HepG2 (cell line): ENCODE data around the gene MTSS2. TPM values are rescaled to one million over a fixed set of nuclear protein-coding genes. Genes with fewer than 3 reads are reported as not detected.
A peak's percentile ranks its signal among the peaks of the same experiment; 100 is the strongest.

Experiments
- ARID4A ChIP-seq: sonication (generic); formaldehyde crosslinking; IDR thresholded peaks from 2 replicates; pipeline ENCODE4 v1.5.0; 2020; ENCODE audit warnings: mild to moderate bottlenecking, missing genetic modification reagents, borderline replicate concordance
- FOSL2 ChIP-seq: sonication (generic); formaldehyde crosslinking; IDR thresholded peaks from 2 replicates; pipeline ENCODE4 v1.4.0; 2020; ENCODE audit warnings: missing genetic modification reagents
- MAZ ChIP-seq, 2 experiments: sonication (generic) in 1 of 2; formaldehyde crosslinking in 1 of 2; IDR thresholded peaks; 2 replicates each; pipeline versions ENCODE4 v1.5.0 to v1.6.1; 2012 to 2020; ENCODE audit warnings: low read depth in 2 of 2, mild to moderate bottlenecking in 2 of 2, borderline replicate concordance in 1 of 2, improper control_type of control experiment in 1 of 2, low read length in 1 of 2, missing genetic modification reagents in 1 of 2, moderate library complexity in 1 of 2
- MXD4 ChIP-seq: IDR thresholded peaks from 2 replicates; pipeline ENCODE4 v1.6.1; 2016; ENCODE audit warnings: mild to moderate bottlenecking, missing biosample characterization, missing genetic modification reagents
- RFXANK ChIP-seq: IDR thresholded peaks from 2 replicates; pipeline ENCODE4 v1.6.1; 2016
- YEATS4 ChIP-seq: sonication (generic); formaldehyde crosslinking; IDR thresholded peaks from 2 replicates; pipeline ENCODE4 v1.4.0; 2020; ENCODE audit warnings: missing genetic modification reagents, borderline replicate concordance
- ZFP90 ChIP-seq: sonication (generic); formaldehyde crosslinking; IDR thresholded peaks from 2 replicates; pipeline ENCODE4 v1.8.0; 2022; ENCODE audit warnings: missing genetic modification reagents, mild to moderate bottlenecking, inconsistent platforms, borderline replicate concordance
- ZHX2 ChIP-seq, 2 experiments: sonication (generic) in 1 of 2; formaldehyde crosslinking in 1 of 2; IDR thresholded peaks; 2 replicates each; pipeline versions ENCODE4 v1.6.1 to v1.9.0; 2014 to 2022; ENCODE audit warnings: antibody characterized with exemption in 1 of 2, borderline replicate concordance in 1 of 2, inconsistent platforms in 1 of 2, low read depth in 1 of 2, missing genetic modification reagents in 1 of 2
- ZNF275 ChIP-seq: sonication (generic); formaldehyde crosslinking; IDR thresholded peaks from 2 replicates; pipeline ENCODE4 v1.8.0; 2022; ENCODE audit warnings: missing genetic modification reagents, mild to moderate bottlenecking, inconsistent platforms, borderline replicate concordance
- ZNF761 ChIP-seq: sonication (generic); formaldehyde crosslinking; conservative IDR thresholded peaks from 2 replicates; pipeline ENCODE4 v1.4.0; 2020; ENCODE audit warnings: mild to moderate bottlenecking, missing genetic modification reagents
- ZNF770 ChIP-seq: sonication (generic); formaldehyde crosslinking; IDR thresholded peaks from 2 replicates; pipeline ENCODE4 v1.5.0; 2020; ENCODE audit warnings: mild to moderate bottlenecking, missing genetic modification reagents
- polyA plus RNA-seq, 8 experiments: library from polyadenylated mRNA; depleted of rRNA in 3 of 8; stranded (reverse) in 7 of 8; unstranded in 1 of 8; fragments of >200 nt; fragmentation: Illumina TruSeq in 4 of 8; extraction: Trizol in 4 of 8; gene quantifications; 2 replicates each; pipeline versions ENCODE4 v1.2.1 to v1.2.3, GENCODE V29; 2011 to 2016; ENCODE audit warnings: low read depth in 4 of 8, missing spikeins in 1 of 8, mixed read lengths in 1 of 8; ENCODE audit not compliant: insufficient read depth in 1 of 8
- total RNA-seq, 5 experiments: library from RNA; depleted of rRNA; stranded (reverse); fragments of >200 nt; fragmentation: Illumina TruSeq; extraction: Trizol; gene quantifications; 2 replicates each; pipeline ENCODE4 v1.2.3, GENCODE V29; 2016; ENCODE audit warnings: low read depth in 1 of 5

The MTSS2 gene
- total and polyA plus RNA-seq, 2 of the 13 experiments (the other 11 are each of a cell fraction or from before 2014, with no cell fraction given): 132 to 242 TPM

- peak; percentile 30; the same call in 1 of the 2 replicates for TF ChIP-seq FOSL2 (CRISPR knock-in tag)
- TF ChIP-seq ZHX2 (IDR thresholded peaks at IDR 0.05; ENCODE audit: low read depth): no peak
- no peak for TF ChIP-seq ZHX2 (CRISPR knock-in tag; IDR thresholded peaks at IDR 0.05; ENCODE audit: borderline replicate concordance)
- peak; percentile 84; the same call in 1 of the 2 replicates for TF ChIP-seq ZFP90
- TF ChIP-seq YEATS4 (CRISPR knock-in tag): peak; percentile 56; the same call in 1 of the 2 replicates
- TF ChIP-seq RFXANK (CRISPR knock-in tag): peak; percentile 69; the same call in 1 of the 2 replicates
- TF ChIP-seq ZNF761 (CRISPR knock-in tag): 0 out of 2 replicates have a peak, but pooled peaks have one; percentile 7
- TF ChIP-seq ZNF275 (CRISPR knock-in tag): no peak
- TF ChIP-seq ZNF770 (CRISPR knock-in tag): 0 out of 2 replicates have a peak, but pooled peaks have one; percentile 38
- peak; percentile 60; the same call in 1 of the 2 replicates for TF ChIP-seq ARID4A
- 0 out of 2 replicates have a peak, but pooled peaks have one; percentile 61 for TF ChIP-seq MXD4
- no peak for TF ChIP-seq MAZ (IDR thresholded peaks at IDR 0.05; ENCODE audit: borderline replicate concordance, low read depth, low read length)
- TF ChIP-seq MAZ (CRISPR knock-in tag; IDR thresholded peaks at IDR 0.05; ENCODE audit: low read depth): 0 out of 2 replicates have a peak, but pooled peaks have one; percentile 21
Observed at GRCh38 chr16:70653809-70654771, 31.8 kb downstream of the MTSS2 start (continued).
